AG04449 (cell line): Measurements from ENCODE around the gene S1PR2.

ENCODE experiments used
- CTCF ChIA-PET: fragments of 350-600 bp; formaldehyde crosslinking; extraction: SDS; loops from one replicate; lab custom pipeline; 2021; ENCODE audit warnings: antibody characterized with exemption; lab: Yijun Ruan, JAX
- POLR2A ChIA-PET: fragments of 400-600, 350-600 bp; formaldehyde crosslinking; extraction: SDS; loops from one replicate; lab custom pipeline; 2020; ENCODE audit warnings: antibody characterized with exemption, inconsistent platforms; lab: Yijun Ruan, JAX
- DNase-seq: peaks from one replicate; pipeline ENCODE4 v3.0.0-alpha.2; 2010; ENCODE audit warnings: low read depth, low spot score
- H3K4me3 ChIP-seq: 2 replicates; pipeline ENCODE4 v1.5.1; 2011; ENCODE audit warnings: low read depth, mild to moderate bottlenecking, control low read depth, low read length
- CTCF ChIP-seq: IDR thresholded peaks from one replicate; pipeline ENCODE4 v1.5.1; 2011; ENCODE audit warnings: mild to moderate bottlenecking, moderate library complexity, low read length, control low read depth, inconsistent platforms; ENCODE audit not compliant: insufficient read depth; ENCODE audit errors: missing control alignments

Gene S1PR2

GRCh38 chr19:10256970-10257615 lies 26.0 kb upstream of the S1PR2 start:
- no peak overlapping the region for H3K4me3 ChIP-seq
- ChIA-PET CTCF (interaction anchor here (1.3 to 19.7 kb wide), 3 partner anchors 12 to 130 kb away, joined by 3 to 1180 read pairs (median 98); partner anchors contain the start of genes CDC37, ICAM1 and TYK2), POLR2A (interaction anchor here (1.2 kb wide), 1 partner anchor 131 kb away, joined by 3 read pairs; no protein-coding TSS in a partner anchor)
- no peak for DNase-seq
- TF ChIP-seq CTCF: no peak

- CTCF ChIA-PET: interaction anchor here (1.3 to 19.7 kb wide), 3 partner anchors 13 to 130 kb away, joined by 3 to 1180 read pairs (median 98); partner anchors contain the start of genes CDC37, ICAM1 and TYK2
- no peak overlapping the region for H3K4me3 ChIP-seq
- TF ChIP-seq CTCF: no peak
- no peak for DNase-seq
- POLR2A ChIA-PET: interaction anchor here (1.2 kb wide), 1 partner anchor 132 kb away, joined by 3 read pairs; no protein-coding TSS in a partner anchor
Measured at GRCh38 chr19:10256551-10256950, 25.4 kb upstream of the S1PR2 start.

- POLR2A ChIA-PET: no interaction called here
- H3K4me3 ChIP-seq: no peak overlapping the region
- CTCF ChIA-PET: interaction anchor here (1.3 to 19.7 kb wide), 3 partner anchors 14 to 131 kb away, joined by 3 to 1180 read pairs (median 98); partner anchors contain the start of genes CDC37, ICAM1 and TYK2
- DNase-seq: no peak
- no peak for TF ChIP-seq CTCF
Measured at GRCh38 chr19:10255358-10255757, 24.2 kb upstream of the S1PR2 start.

- ChIA-PET POLR2A (no interaction called here), CTCF (interaction anchor here (1.0 to 19.7 kb wide), 2 partner anchors 15 to 132 kb away, joined by 3 to 1180 read pairs; partner anchors contain the start of genes CDC37 and TYK2)
- no peak overlapping the region for H3K4me3 ChIP-seq
- no peak for DNase-seq
- no peak for TF ChIP-seq CTCF
Measured at GRCh38 chr19:10254244-10254643, 23.1 kb upstream of the S1PR2 start.

- peak overlapping the region; percentile 99 for H3K4me3 ChIP-seq
- DNase-seq: no peak
- ChIA-PET POLR2A (no interaction called here), CTCF (interaction anchor here (19.7 kb wide), 1 partner anchor 134 kb away, joined by 1180 read pairs; the partner anchor contains the start of genes CDC37 and TYK2)
- TF ChIP-seq CTCF: no peak
Measured at GRCh38 chr19:10252707-10253106, 21.6 kb upstream of the S1PR2 start.
